Testis (tissue), 3 donors: ENCODE results near the gene TRIM14. TPM values are rescaled to one million over a fixed set of nuclear protein-coding genes. Genes with fewer than 3 reads are reported as not detected.

Experiments used
- DNase-seq: peaks from one replicate; pipeline ENCODE4 v3.0.0-alpha.2; 2019
- H3K27ac ChIP-seq, 2 donors: fragments of 200-600 bp; sonication (generic); one replicate each; pipeline ENCODE4 v1.5.1; 2019
- H3K27me3 ChIP-seq: fragments of 200-600 bp; sonication (generic); one replicate; pipeline ENCODE4 v1.5.1; 2019
- H3K36me3 ChIP-seq: fragments of 200-600 bp; sonication (generic); one replicate; pipeline ENCODE4 v1.5.1; 2017; ENCODE audit warnings: low read depth; ENCODE audit errors: missing control alignments
- H3K4me1 ChIP-seq: fragments of 200-600 bp; sonication (generic); one replicate; pipeline ENCODE4 v1.5.1; 2019
- H3K4me3 ChIP-seq, 2 donors: fragments of 200-600 bp; sonication (generic); one replicate each; pipeline ENCODE4 v1.5.1; 2017 to 2019
- H3K9me3 ChIP-seq: fragments of 200-600 bp; sonication (generic); one replicate; pipeline ENCODE4 v1.5.1; 2017
- POLR2A ChIP-seq: fragments of 450-650 bp; IDR thresholded peaks from one replicate; pipeline ENCODE4 v1.6.1; 2017; ENCODE audit warnings: antibody characterized with exemption, mild to moderate bottlenecking, moderate library complexity
- WGBS, 2 donors: methylation state at CpG; one replicate each; pipeline ENCODE4 v1.1.5; 2018; 5-methylcytosine and 5-hydroxymethylcytosine counted together
- intact Hi-C: fragments of 100-400 bp; cut with DNase I; formaldehyde crosslinking; loops from one replicate; pipeline ENCODE4 v1.15.1; 2023; ENCODE audit warnings: low total_unique reads
- polyA plus RNA-seq: library from polyadenylated mRNA; stranded (reverse); fragments of 350-450 nt; fragmentation: Illumina TruSeq; extraction: RNeasy Lipid Tissue Mini Kit (QIAGEN cat#74804); gene quantifications from one replicate; pipeline ENCODE4 v1.2.3, GENCODE V29; 2014; ENCODE audit warnings: low read depth, low replicate concordance; ENCODE audit not compliant: insufficient read depth
- total RNA-seq, 2 donors: library from RNA; depleted of rRNA; stranded (reverse); fragments of >200 nt; gene quantifications; one replicate each; pipeline ENCODE4 v1.2.3, GENCODE V29; 2016
- TF ChIP-seq, protein P1 (sequence below), 3 experiments: fragments of 450-650 bp in 2 of 3; fragments of 200-600 bp in 1 of 3; sonication (generic) in 1 of 3; IDR thresholded peaks; one replicate each; pipeline ENCODE4 v1.5.1; 2016 to 2019; ENCODE audit warnings: antibody characterized with exemption in 3 of 3, mild to moderate bottlenecking in 2 of 3, moderate library complexity in 1 of 3

The TRIM14 gene
- total and polyA plus RNA-seq, 3 donors from 2014 or later = 17.3 to 21.3 (median 19.6) TPM

DNA sequence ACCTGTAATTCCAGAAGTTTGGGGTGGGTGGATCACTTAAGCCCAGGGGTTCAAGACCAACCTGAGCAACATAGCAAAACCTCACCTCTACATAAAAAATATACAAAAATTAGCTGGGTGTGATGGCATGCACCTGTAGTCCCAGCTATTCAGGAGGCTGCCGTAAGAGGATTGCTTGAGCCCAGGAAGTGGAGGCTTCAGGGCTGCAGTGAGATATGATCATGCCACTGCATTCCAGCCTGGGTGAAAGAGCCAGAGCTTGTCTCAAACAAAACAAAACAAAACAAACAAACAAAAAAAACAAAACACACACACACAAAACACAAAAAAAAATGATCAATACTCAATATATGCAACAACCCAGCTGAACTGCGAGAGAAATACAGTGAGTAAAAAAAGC, 29.5 kb upstream of the TRIM14 start:
- 67 to 70% methylated on average over 2 of the region's 2 CpGs for WGBS, 2 donors
- no peaks in the 10 kb centered on the region for H3K36me3 ChIP-seq
- TF ChIP-seq, protein P1, sequence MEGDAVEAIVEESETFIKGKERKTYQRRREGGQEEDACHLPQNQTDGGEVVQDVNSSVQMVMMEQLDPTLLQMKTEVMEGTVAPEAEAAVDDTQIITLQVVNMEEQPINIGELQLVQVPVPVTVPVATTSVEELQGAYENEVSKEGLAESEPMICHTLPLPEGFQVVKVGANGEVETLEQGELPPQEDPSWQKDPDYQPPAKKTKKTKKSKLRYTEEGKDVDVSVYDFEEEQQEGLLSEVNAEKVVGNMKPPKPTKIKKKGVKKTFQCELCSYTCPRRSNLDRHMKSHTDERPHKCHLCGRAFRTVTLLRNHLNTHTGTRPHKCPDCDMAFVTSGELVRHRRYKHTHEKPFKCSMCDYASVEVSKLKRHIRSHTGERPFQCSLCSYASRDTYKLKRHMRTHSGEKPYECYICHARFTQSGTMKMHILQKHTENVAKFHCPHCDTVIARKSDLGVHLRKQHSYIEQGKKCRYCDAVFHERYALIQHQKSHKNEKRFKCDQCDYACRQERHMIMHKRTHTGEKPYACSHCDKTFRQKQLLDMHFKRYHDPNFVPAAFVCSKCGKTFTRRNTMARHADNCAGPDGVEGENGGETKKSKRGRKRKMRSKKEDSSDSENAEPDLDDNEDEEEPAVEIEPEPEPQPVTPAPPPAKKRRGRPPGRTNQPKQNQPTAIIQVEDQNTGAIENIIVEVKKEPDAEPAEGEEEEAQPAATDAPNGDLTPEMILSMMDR (IDR thresholded peaks at IDR 0.05) = no peak
- TF ChIP-seq POLR2A = no peak
- intact Hi-C loops = no loop called here
- H3K27me3 ChIP-seq = no peaks in the 10 kb centered on the region
- DNase-seq = no peak
- H3K9me3 ChIP-seq = no peaks in the 10 kb centered on the region
- no peak overlapping the region for H3K4me3 ChIP-seq
- no peak overlapping the region for H3K27ac ChIP-seq
- H3K4me1 ChIP-seq = no peaks in the 10 kb centered on the region

DNA sequence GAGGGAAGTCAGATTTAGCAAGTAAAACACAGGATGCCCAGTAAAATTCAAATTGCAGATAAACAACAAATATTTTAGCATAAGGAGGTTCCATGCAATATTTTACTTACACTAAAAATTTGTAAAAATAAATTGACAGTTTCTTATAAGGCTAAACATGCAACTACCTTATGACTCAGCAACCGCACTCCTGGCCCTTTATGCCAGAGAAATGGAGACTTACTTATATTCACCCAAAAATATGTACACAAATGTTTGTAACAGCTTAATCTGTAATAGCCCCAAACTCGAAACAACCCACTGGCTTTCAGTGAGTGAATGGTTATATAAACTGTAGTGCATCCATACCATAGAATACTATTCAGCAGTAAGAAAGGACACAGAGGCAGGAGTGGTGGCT, 28.6 kb upstream of the TRIM14 start:
- TF ChIP-seq, protein P1 (IDR thresholded peaks at IDR 0.05) = no peak
- no peak for TF ChIP-seq POLR2A
- Histone ChIP-seq H3K27ac (no peak overlapping the region), H3K9me3 (no peaks in the 10 kb centered on the region), H3K36me3 (no peaks in the 10 kb centered on the region), H3K4me1 (peaks cover 3% of the 10 kb centered on the region), H3K4me3 (no peak overlapping the region), H3K27me3 (no peaks in the 10 kb centered on the region)
- no peak for DNase-seq
- intact Hi-C loops = no loop called here
- 83 to 96% methylated on average over 2 of the region's 2 CpGs for WGBS, 2 donors

DNA sequence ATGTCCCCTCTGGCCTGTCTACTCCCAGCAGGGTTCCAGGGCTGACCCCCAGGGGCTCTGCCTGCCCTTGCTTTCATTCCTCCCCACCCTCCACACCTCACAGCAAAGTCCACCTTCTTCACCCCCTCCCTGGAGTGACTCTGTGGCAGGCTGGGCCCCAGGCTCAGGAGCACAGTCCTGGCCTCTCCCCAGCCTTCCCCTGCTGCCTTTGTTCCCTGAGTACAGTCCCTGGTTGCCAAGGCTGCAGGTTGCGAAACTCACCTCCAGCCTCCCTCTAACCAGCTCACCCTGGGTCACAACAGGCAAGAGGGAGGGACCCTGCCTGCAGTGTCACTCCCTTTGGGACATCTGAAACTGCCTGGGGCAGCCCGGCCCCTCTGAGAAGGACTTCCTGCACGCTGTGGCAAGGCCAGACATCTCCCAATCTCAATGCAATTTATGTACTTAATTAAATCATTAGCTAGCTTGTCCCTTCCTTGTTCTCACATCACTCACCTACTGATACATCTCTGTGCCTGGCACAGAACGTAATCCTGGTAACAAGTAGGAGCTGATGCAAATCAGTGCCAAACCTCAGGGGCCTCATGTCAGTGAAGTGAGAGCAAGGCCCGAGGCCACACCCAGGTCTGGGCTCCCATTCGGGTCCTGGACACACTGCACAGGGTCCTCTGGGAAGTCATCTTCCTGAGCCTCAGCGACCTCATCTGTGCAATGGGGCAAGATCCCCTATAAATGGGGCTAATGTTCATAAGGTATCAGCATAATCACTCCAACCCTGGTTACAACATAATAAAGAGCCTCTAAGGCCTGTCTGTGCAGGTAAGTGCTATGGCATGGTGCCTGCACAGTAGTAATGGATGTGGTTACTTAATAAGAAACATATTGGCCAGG, 27.3 kb upstream of the TRIM14 start:
- H3K9me3 ChIP-seq = no peaks in the 10 kb centered on the region
- WGBS, 2 donors = 77% methylated on average over 5 to 7 of the region's 7 CpGs
- no peaks in the 10 kb centered on the region for H3K27me3 ChIP-seq
- no peak for TF ChIP-seq POLR2A
- TF ChIP-seq, protein P1 (IDR thresholded peaks at IDR 0.05) = no peak
- DNase-seq = no peak
- H3K4me3 ChIP-seq = no peak overlapping the region
- no peak overlapping the region for H3K27ac ChIP-seq
- peaks cover 3% of the 10 kb centered on the region for H3K4me1 ChIP-seq
- intact Hi-C loops = no loop called here
- no peaks in the 10 kb centered on the region for H3K36me3 ChIP-seq

DNA sequence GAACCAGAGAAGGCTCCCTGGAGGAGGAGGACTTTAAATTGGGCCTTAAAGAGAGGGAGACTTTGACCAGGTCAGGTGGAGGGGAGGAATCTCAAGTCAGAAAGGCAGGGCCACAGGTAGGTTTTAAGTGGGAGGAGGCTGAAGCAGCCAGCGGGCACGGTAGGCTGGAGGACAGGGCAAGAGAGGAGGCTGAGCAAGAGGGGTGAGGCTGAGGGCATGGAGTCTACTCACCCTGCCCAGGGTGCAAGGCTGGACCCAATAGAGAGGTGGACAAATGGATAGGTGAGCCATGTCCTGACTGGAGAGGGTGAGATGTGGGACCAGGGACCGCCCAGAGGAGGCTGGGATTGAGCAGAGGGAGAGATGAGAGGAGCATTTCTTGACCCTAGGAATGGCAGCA, 25.6 kb upstream of the TRIM14 start:
- WGBS, 2 donors = 82 to 94% methylated on average over 3 of the region's 3 CpGs
- no peak for DNase-seq
- no peaks in the 10 kb centered on the region for H3K36me3 ChIP-seq
- no peaks in the 10 kb centered on the region for H3K9me3 ChIP-seq
- H3K27me3 ChIP-seq = no peaks in the 10 kb centered on the region
- no peak for TF ChIP-seq POLR2A
- TF ChIP-seq, protein P1 (IDR thresholded peaks at IDR 0.05) = no peak
- H3K4me1 ChIP-seq = peaks cover 3% of the 10 kb centered on the region
- H3K27ac ChIP-seq = no peak overlapping the region
- H3K4me3 ChIP-seq = no peak overlapping the region
- intact Hi-C loops = no loop called here

DNA sequence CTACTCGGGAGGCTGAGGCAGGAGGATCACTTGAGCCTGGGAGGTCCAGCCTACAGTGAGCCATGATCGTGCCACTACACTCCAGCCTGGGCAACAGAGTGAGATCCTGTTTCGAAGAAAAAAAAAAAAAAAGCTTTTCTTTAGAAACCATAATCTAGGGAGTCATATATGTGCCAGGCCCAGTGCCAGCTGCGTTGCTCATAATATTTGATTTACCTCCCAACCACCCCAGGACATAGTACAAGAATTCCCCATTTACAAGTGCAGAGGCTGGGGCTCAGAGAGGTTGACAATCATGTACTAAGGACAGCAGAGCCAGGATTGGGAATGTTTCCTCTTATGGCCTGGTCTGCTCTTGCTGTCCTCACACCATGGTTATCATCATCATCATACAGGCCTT, 25.1 kb upstream of the TRIM14 start:
- no peak for TF ChIP-seq POLR2A
- TF ChIP-seq, protein P1 (IDR thresholded peaks at IDR 0.05) = no peak
- no peak overlapping the region for H3K27ac ChIP-seq
- intact Hi-C loops = no loop called here

More for the DNA sequence above, 25.1 kb upstream of the TRIM14 start:
- Histone ChIP-seq H3K9me3 (no peaks in the 10 kb centered on the region), H3K4me1 (peaks cover 3% of the 10 kb centered on the region), H3K4me3 (no peak overlapping the region), H3K27me3 (no peaks in the 10 kb centered on the region), H3K36me3 (no peaks in the 10 kb centered on the region)
- no peak for DNase-seq
- WGBS, 2 donors = 83 to 94% methylated on average over 4 of the region's 4 CpGs
